ENCODE data around the gene ADCY7. TPM values are rescaled to one million over a fixed set of nuclear protein-coding genes. Genes with fewer than 3 reads are reported as not detected.

Gene ADCY7
- total and polyA plus RNA-seq, 9 of the 15 experiments (the other 6 are each of a cell fraction or from before 2014, with no cell fraction given), result 2.3 to 108 (median 28.6) TPM

DNA sequence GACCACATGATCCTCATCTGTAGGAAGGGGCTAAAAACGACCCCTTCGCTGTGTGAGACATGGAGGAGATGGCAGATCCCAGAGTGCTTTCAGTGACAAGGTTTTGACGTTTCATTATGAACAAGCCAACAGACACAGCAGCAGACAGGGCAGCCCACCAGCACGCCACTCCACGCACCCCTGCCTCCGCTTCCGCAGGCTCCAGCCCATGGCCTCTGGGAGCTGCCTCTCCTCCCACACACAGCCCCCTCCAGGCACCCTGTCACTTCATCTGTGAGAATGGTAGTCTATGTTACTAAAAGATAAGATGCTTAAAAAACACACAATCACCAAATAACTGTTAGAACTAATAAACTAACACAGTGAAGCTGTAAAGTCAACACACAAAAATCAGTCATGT is 12.3 kb upstream of the ADCY7 start:
- Histone ChIP-seq H3K27me3 (ENCODE audit: control insufficient read depth in 2 of 2, insufficient read depth in 2 of 2, low read length in 2 of 2) (no peaks in the 10 kb centered on the region), H3K4me2 (ENCODE audit: insufficient read depth, low read length) (peak overlapping the region; percentile 80), H3K9me3 (replicated peaks; ENCODE audit: control insufficient read depth, insufficient read depth, low read depth, low read length) (no peaks in the 10 kb centered on the region), H4K20me1 (replicated peaks; ENCODE audit: control insufficient read depth, insufficient read depth, low read length) (no peaks in the 10 kb centered on the region), H3K36me3 (ENCODE audit: control insufficient read depth, insufficient read depth, low read length) (peaks cover 7% of the 10 kb centered on the region; the same call in 1 of the 3 replicates), H3K9me1 (ENCODE audit: control insufficient read depth, insufficient read depth, low read length) (no peaks in the 10 kb centered on the region), H3K4me1 (replicated peaks in 1 of 2; ENCODE audit: control insufficient read depth in 2 of 2, insufficient read depth in 2 of 2, low read length in 2 of 2) (peaks cover 42 to 44% of the 10 kb centered on the region in 2 experiments), H3K79me2 (ENCODE audit: control insufficient read depth, insufficient read depth, low read length) (peaks cover 46% of the 10 kb centered on the region), H3K27ac (ENCODE audit: extremely low read depth, low read depth, low read length) (peak overlapping the region; percentile 83), H2AFZ (ENCODE audit: low read depth, low read length) (peak overlapping the region; percentile 88), H3K9ac (ENCODE audit: insufficient read depth in 1 of 2, low read depth in 2 of 2, low read length in 2 of 2) (peak overlapping the region; percentile 75 to 89), H3K4me3 (no peak overlapping the region)
- 2% methylated on average over 7 of the region's 7 CpGs for WGBS (ENCODE audit: insufficient coverage, low coverage, missing lambda C conversion rate)
- ATAC-seq (peak; percentile 79), FAIRE-seq (peak; percentile 90), DNase-seq (ENCODE audit: extremely low read depth in 1 of 4, low spot score in 3 of 4) (peak; percentile 68 to 84 (median 70))
- no TSS peak for BruUV-seq (replicated peaks)
- CTCF ChIA-PET (ENCODE audit: low intra/inter-chr PET ratio), result no interaction called here
- intact Hi-C loops (cut with micrococcal nuclease) (no loop called here), in situ Hi-C loops (cut with MboI) (loop anchor here (25.0 kb wide), 1 partner anchor 1642 kb away; the partner anchor contains the start of gene N4BP1)
- POLR2A ChIA-PET, result interaction anchor here (0.6 to 2.8 kb wide), 4 partner anchors 9 to 240 kb away, joined by 3 to 22 read pairs (median 4); no protein-coding TSS in a partner anchor
- TF ChIP-seq, protein P1, sequence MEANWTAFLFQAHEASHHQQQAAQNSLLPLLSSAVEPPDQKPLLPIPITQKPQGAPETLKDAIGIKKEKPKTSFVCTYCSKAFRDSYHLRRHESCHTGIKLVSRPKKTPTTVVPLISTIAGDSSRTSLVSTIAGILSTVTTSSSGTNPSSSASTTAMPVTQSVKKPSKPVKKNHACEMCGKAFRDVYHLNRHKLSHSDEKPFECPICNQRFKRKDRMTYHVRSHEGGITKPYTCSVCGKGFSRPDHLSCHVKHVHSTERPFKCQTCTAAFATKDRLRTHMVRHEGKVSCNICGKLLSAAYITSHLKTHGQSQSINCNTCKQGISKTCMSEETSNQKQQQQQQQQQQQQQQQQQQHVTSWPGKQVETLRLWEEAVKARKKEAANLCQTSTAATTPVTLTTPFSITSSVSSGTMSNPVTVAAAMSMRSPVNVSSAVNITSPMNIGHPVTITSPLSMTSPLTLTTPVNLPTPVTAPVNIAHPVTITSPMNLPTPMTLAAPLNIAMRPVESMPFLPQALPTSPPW (CRISPR knock-in tag; IDR thresholded peaks at IDR 0.05), result peak; percentile 33; the same call in 1 of the 2 replicates
- peak; percentile 37; the same call in 1 of the 2 replicates for TF ChIP-seq CTBP1 (IDR thresholded peaks at IDR 0.05; ENCODE audit: borderline replicate concordance)
- no peak for TF ChIP-seq ZFP30 (CRISPR knock-in tag; IDR thresholded peaks at IDR 0.05; ENCODE audit: borderline replicate concordance)
- TF ChIP-seq NFRKB (IDR thresholded peaks at IDR 0.05; ENCODE audit: low read depth), result 0 out of 2 replicates have a peak, but pooled peaks have one; percentile 59
- no peak for TF ChIP-seq PHF21A (IDR thresholded peaks at IDR 0.05; ENCODE audit: borderline replicate concordance, low read depth)
- TF ChIP-seq, protein P2, sequence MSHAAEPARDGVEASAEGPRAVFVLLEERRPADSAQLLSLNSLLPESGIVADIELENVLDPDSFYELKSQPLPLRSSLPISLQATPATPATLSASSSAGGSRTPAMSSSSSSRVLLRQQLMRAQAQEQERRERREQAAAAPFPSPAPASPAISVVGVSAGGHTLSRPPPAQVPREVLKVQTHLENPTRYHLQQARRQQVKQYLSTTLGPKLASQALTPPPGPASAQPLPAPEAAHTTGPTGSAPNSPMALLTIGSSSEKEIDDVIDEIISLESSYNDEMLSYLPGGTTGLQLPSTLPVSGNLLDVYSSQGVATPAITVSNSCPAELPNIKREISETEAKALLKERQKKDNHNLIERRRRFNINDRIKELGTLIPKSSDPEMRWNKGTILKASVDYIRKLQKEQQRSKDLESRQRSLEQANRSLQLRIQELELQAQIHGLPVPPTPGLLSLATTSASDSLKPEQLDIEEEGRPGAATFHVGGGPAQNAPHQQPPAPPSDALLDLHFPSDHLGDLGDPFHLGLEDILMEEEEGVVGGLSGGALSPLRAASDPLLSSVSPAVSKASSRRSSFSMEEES (CRISPR knock-in tag; IDR thresholded peaks at IDR 0.05), result no peak
- TF ChIP-seq, protein P3, sequence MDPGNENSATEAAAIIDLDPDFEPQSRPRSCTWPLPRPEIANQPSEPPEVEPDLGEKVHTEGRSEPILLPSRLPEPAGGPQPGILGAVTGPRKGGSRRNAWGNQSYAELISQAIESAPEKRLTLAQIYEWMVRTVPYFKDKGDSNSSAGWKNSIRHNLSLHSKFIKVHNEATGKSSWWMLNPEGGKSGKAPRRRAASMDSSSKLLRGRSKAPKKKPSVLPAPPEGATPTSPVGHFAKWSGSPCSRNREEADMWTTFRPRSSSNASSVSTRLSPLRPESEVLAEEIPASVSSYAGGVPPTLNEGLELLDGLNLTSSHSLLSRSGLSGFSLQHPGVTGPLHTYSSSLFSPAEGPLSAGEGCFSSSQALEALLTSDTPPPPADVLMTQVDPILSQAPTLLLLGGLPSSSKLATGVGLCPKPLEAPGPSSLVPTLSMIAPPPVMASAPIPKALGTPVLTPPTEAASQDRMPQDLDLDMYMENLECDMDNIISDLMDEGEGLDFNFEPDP (CRISPR knock-in tag; IDR thresholded peaks at IDR 0.05), result no peak
- no peak for TF ChIP-seq FOXK1 (CRISPR knock-in tag; IDR thresholded peaks at IDR 0.05; ENCODE audit: borderline replicate concordance)
- TF ChIP-seq GATA2 (CRISPR knock-in tag; IDR thresholded peaks at IDR 0.05), result no peak
- no peak for TF ChIP-seq CHD2 (IDR thresholded peaks at IDR 0.05; ENCODE audit: low read depth, low read length)
- TF ChIP-seq, protein P4, sequence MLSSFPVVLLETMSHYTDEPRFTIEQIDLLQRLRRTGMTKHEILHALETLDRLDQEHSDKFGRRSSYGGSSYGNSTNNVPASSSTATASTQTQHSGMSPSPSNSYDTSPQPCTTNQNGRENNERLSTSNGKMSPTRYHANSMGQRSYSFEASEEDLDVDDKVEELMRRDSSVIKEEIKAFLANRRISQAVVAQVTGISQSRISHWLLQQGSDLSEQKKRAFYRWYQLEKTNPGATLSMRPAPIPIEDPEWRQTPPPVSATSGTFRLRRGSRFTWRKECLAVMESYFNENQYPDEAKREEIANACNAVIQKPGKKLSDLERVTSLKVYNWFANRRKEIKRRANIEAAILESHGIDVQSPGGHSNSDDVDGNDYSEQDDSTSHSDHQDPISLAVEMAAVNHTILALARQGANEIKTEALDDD (IDR thresholded peaks at IDR 0.05), result no peak; the same call in 1 of the 2 replicates
- TF ChIP-seq NCOR1 (IDR thresholded peaks at IDR 0.05), result peak; percentile 61
- no peak for TF ChIP-seq ZNF274 (IDR thresholded peaks at IDR 0.05; ENCODE audit: borderline replicate concordance, low read depth, low read length)
- peak; percentile 33; the same call in 1 of the 2 replicates for TF ChIP-seq ERF (CRISPR knock-in tag; IDR thresholded peaks at IDR 0.05)
- TF ChIP-seq, protein P5, sequence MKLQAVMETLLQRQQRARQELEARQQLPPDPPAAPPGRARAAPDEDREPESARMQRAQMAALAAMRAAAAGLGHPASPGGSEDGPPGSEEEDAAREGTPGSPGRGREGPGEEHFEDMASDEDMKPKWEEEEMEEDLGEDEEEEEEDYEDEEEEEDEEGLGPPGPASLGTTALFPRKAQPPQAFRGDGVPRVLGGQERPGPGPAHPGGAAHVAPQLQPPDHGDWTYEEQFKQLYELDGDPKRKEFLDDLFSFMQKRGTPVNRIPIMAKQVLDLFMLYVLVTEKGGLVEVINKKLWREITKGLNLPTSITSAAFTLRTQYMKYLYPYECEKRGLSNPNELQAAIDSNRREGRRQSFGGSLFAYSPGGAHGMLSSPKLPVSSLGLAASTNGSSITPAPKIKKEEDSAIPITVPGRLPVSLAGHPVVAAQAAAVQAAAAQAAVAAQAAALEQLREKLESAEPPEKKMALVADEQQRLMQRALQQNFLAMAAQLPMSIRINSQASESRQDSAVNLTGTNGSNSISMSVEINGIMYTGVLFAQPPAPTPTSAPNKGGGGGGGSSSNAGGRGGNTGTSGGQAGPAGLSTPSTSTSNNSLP (IDR thresholded peaks at IDR 0.05; ENCODE audit: borderline replicate concordance, low read depth, low read length), result peak; percentile 67; the same call in 1 of the 2 replicates
- TF ChIP-seq CBX1 (IDR thresholded peaks at IDR 0.05; ENCODE audit: low read depth), result no peak
